ENCODE data around the gene WFDC6. TPM values are rescaled to one million over a fixed set of nuclear protein-coding genes. Genes with fewer than 3 reads are reported as not detected.

The WFDC6 gene
- total RNA-seq, 2 donors from 2014 or later: not detected

DNA sequence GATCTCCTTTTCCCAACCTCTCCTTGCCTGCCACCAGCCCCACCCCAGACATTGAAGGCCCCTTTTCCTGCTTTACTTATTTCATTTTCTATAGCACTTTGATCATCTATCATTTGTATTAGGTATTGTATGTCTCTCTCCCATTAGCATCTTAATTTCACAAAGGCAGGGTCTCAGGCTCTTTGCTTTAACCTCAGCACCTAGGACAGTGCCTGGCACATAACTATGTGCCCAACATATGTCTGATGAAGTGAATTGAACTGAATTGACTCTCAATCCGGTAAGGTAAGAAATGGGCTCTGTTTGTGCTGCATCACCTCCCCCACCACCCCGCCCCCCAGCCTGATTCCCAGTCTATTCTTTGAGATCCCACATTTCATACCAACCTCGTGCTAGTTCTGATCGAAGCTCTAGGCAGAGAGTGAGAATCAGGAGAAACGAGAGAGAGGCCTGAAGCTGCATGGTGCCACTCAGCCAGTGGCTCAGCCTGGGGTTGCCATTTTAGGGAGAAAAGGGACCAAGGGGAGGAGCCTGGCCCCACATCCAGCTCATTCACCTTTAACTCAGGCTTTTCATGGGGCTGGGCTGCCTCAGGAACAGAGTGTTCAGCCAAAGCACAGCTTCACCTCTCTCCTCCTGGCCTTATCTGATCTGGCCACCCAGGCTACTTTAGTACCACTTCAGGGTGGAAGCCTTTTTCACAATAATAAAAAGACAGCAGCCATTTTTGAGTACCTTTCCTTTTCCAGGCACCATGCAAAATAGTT is 24.0 kb downstream of the WFDC6 start, which contains the start of gene SPINT3:
SPINT3 (minus strand) TSS at position 476 of the 767 bp plus-strand sequence; CDS start at position 462, 14 bp downstream.
- 52 to 56% methylated on average over 5 of the region's 5 CpGs for WGBS, 2 donors
- intact Hi-C loops (cut with DNase I): no loop called here
- Histone ChIP-seq H3K4me3 (no peak within 1 kb of the TSS), H3K9me3 (no peaks in the 10 kb centered on the region), H3K27ac (no peak within 1 kb of the TSS), H3K27me3 (no peaks in the 10 kb centered on the region), H3K4me1 (no peaks in the 10 kb centered on the region), H3K36me3 (replicated peaks in 1 of 2; ENCODE audit: insufficient read depth in 1 of 2, low read depth in 2 of 2) (no peaks in the 10 kb centered on the region)
- ATAC-seq (no peak), DNase-seq (no peak)
- TF ChIP-seq, protein P1, sequence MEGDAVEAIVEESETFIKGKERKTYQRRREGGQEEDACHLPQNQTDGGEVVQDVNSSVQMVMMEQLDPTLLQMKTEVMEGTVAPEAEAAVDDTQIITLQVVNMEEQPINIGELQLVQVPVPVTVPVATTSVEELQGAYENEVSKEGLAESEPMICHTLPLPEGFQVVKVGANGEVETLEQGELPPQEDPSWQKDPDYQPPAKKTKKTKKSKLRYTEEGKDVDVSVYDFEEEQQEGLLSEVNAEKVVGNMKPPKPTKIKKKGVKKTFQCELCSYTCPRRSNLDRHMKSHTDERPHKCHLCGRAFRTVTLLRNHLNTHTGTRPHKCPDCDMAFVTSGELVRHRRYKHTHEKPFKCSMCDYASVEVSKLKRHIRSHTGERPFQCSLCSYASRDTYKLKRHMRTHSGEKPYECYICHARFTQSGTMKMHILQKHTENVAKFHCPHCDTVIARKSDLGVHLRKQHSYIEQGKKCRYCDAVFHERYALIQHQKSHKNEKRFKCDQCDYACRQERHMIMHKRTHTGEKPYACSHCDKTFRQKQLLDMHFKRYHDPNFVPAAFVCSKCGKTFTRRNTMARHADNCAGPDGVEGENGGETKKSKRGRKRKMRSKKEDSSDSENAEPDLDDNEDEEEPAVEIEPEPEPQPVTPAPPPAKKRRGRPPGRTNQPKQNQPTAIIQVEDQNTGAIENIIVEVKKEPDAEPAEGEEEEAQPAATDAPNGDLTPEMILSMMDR (IDR thresholded peaks at IDR 0.05): no peak
- TF ChIP-seq POLR2A (IDR thresholded peaks at IDR 0.05): no peak

DNA sequence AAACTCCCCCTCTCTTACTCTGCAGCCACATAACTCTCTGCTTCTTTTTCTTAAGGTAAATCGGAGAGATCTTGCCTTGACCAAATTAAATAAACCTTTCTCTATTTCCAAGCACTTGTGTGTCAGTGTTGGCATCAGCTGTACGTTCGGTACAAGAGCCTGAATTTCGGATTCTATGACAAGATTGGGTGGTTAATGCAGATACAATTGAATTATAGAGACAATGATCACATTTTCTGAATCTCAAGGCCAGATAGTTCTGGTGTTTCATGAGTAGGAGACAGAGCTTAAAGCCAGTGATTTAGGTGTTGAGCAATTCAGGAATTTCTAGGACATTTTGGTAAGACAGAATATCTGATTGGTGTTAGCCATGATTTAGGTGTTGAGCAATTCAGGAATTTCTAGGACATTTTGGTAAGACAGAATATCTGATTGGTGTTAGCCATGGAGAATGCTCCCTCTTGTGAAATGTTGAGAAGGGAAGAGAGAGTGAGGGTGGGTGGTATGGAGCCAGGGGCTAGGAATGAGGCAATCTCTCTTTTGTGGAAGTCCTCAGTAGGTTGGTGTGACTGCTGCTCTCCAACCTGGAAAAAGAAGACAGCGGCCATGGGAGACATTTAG is 28.9 kb downstream of the WFDC6 start:
- ATAC-seq (no peak), DNase-seq (no peak)
- H3K36me3 ChIP-seq (replicated peaks in 1 of 2; ENCODE audit: insufficient read depth in 1 of 2, low read depth in 2 of 2): no peaks in the 10 kb centered on the region
- intact Hi-C loops (cut with DNase I): no loop called here
- no peak overlapping the region for H3K4me3 ChIP-seq
- no peaks in the 10 kb centered on the region for H3K27me3 ChIP-seq
- TF ChIP-seq, protein P1 (IDR thresholded peaks at IDR 0.05): no peak
- no peak for TF ChIP-seq POLR2A (IDR thresholded peaks at IDR 0.05)
- no peaks in the 10 kb centered on the region for H3K9me3 ChIP-seq
- no peaks in the 10 kb centered on the region for H3K4me1 ChIP-seq
- H3K27ac ChIP-seq: no peak overlapping the region
- WGBS, 2 donors: 74 to 80% methylated on average over 5 of the region's 5 CpGs

DNA sequence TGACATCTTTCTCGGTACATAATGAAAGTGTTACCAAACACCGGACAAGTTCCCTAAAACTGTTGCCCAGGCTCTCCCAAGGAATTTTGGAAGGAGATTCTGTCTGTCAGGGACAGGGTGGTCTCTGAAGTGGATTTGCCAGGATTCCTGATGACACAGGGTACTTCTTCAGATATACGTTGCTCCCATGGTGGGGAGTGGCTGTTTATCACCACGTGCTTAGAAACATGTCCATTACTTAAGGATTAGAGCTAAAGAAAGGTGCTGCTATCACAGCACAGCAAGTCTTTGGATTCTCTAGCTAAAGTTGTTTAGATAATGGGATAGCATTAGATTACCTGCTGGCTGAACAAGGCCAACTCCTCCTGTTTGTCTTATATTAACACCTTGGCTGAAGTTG is 30.2 kb downstream of the WFDC6 start:
- TF ChIP-seq, protein P1 (IDR thresholded peaks at IDR 0.05): no peak
- no peak for TF ChIP-seq POLR2A (IDR thresholded peaks at IDR 0.05)
- ATAC-seq (no peak), DNase-seq (no peak)
- WGBS, 2 donors: 53 to 55% methylated on average over 4 of the region's 4 CpGs
- intact Hi-C loops (cut with DNase I): no loop called here
- Histone ChIP-seq H3K27ac (no peak overlapping the region), H3K4me3 (no peak overlapping the region), H3K4me1 (no peaks in the 10 kb centered on the region), H3K27me3 (no peaks in the 10 kb centered on the region), H3K36me3 (replicated peaks in 1 of 2; ENCODE audit: insufficient read depth in 1 of 2, low read depth in 2 of 2) (no peaks in the 10 kb centered on the region), H3K9me3 (no peaks in the 10 kb centered on the region)

DNA sequence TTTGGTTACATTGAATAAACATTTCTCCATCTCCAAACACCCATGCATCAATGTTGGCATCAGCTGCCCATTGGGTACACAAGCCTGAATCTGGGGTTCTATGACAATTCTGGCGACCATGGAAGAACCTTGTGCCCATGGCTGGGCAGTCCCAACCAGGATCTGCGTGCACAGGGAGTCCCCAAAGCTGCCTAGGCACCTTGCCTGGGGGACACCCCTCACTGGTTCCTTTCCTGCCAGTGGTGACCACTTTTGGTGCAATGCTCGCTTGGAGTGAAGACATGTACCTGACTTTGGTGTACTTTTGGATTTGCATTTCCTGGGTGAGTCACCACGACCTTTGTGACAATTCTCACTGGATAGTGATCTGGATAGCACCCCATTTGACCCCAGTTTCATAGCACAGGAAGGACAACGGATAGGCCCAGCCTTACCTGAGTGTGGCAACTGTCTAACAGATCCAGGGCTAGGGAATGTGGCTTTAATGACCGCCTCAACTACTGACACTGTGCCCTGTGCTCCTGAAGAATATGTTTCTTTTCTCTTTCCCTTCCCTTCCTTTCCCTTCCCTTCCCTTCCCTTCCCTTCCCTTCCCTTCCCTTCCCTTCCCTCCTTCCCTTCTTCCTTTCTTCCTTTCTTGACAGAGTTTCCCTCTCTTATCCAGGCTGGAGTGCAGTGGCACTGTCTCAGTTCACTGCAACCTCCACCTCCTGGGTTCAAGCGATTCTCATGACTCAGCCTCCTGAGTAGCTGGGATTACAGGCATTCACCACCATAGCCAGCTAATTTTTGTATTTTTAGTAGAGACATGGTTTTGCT is 31.0 kb downstream of the WFDC6 start:
- no peaks in the 10 kb centered on the region for H3K4me1 ChIP-seq
- no peaks in the 10 kb centered on the region for H3K36me3 ChIP-seq (replicated peaks in 1 of 2; ENCODE audit: insufficient read depth in 1 of 2, low read depth in 2 of 2)
- no peaks in the 10 kb centered on the region for H3K27me3 ChIP-seq
- H3K9me3 ChIP-seq: no peaks in the 10 kb centered on the region
- ATAC-seq (no peak), DNase-seq (no peak)
- H3K4me3 ChIP-seq: no peak overlapping the region
- 64 to 73% methylated on average over 6 to 7 of the region's 7 CpGs for WGBS, 2 donors
- H3K27ac ChIP-seq: no peak overlapping the region
- intact Hi-C loops (cut with DNase I): no loop called here
- TF ChIP-seq, protein P1 (IDR thresholded peaks at IDR 0.05): no peak
- no peak for TF ChIP-seq POLR2A (IDR thresholded peaks at IDR 0.05)
